HG02973 (cell line): ENCODE data around the gene PLXNA3.
A peak's percentile ranks its signal among the peaks of the same experiment; 100 is the strongest.

Experiments used
- ATAC-seq: cut with Tn5 transposase; IDR thresholded peaks from one replicate; pipeline ENCODE4 v1.9.1; 2021; ENCODE audit warnings: moderate library complexity; ENCODE audit not compliant: unreplicated experiment

PLXNA3 gene

GRCh38 chrX:154525606-154526490 is 67.8 kb downstream of the PLXNA3 start:
- ATAC-seq, result no peak

GRCh38 chrX:154526901-154527675 is 69.0 kb downstream of the PLXNA3 start:
- ATAC-seq, result peak; percentile 84
